K562 (cell line): ENCODE measurements around the gene B3GALT4. TPM values are rescaled to one million over a fixed set of nuclear protein-coding genes. Genes with fewer than 3 reads are reported as not detected.
A peak's percentile ranks its signal among the peaks of the same experiment; 100 is the strongest.

ENCODE experiments used
- DACH1 ChIP-seq: fragments of 450-650 bp; IDR thresholded peaks from 2 replicates; pipeline ENCODE4 v1.6.1; 2018; ENCODE audit not compliant: partially characterized antibody
- HDGF ChIP-seq: fragments of 450-650 bp; IDR thresholded peaks from 2 replicates; pipeline ENCODE4 v1.6.1; 2016
- JUND ChIP-seq, 2 experiments: IDR thresholded peaks; 2 replicates in 1 of 2; 3 replicates in 1 of 2; pipeline ENCODE4 v1.6.1; 2011; ENCODE audit warnings: borderline replicate concordance in 2 of 2, low read depth in 2 of 2, low read length in 2 of 2, improper control_type of control experiment in 1 of 2, missing biosample characterization in 1 of 2, missing genetic modification characterization in 1 of 2, missing genetic modification reagents in 1 of 2
- KDM2B ChIP-seq: fragments of 250-450 bp; sonication (Bioruptor Pico); IDR thresholded peaks from 2 replicates; pipeline ENCODE4 v1.8.0; 2021; ENCODE audit warnings: mild to moderate bottlenecking, moderate library complexity
- MEF2D ChIP-seq: conservative IDR thresholded peaks from 2 replicates; pipeline ENCODE4 v1.6.1; 2016; ENCODE audit warnings: low read depth, missing genetic modification characterization, missing compliant biosample characterization
- MTF1 ChIP-seq: fragments of 250-450 bp; sonication (Bioruptor Pico); IDR thresholded peaks from 2 replicates; pipeline ENCODE4 v1.9.0; 2021; ENCODE audit warnings: moderate library complexity, mild to moderate bottlenecking, inconsistent platforms, borderline replicate concordance
- MYNN ChIP-seq, 2 experiments: sonication (generic); formaldehyde crosslinking in 1 of 2; IDR thresholded peaks; 2 replicates each; pipeline versions ENCODE4 v1.5.0 to v1.6.1; 2016 to 2020; ENCODE audit warnings: antibody characterized with exemption in 1 of 2, missing genetic modification reagents in 1 of 2
- NCOA2 ChIP-seq, 2 experiments: fragments of 450-650 bp; IDR thresholded peaks; 2 replicates each; pipeline ENCODE4 v1.6.1; 2018; ENCODE audit warnings: mild to moderate bottlenecking in 2 of 2, moderate library complexity in 1 of 2; ENCODE audit not compliant: partially characterized antibody in 2 of 2
- NR3C1 ChIP-seq: sonication (generic); formaldehyde crosslinking; IDR thresholded peaks from 2 replicates; pipeline ENCODE4 v1.8.1; 2022; ENCODE audit warnings: missing genetic modification reagents
- POLR2G ChIP-seq: fragments of 200-400 bp; formaldehyde crosslinking; IDR thresholded peaks from 2 replicates; pipeline ENCODE4 v1.6.1; 2017; ENCODE audit warnings: low read depth, mild to moderate bottlenecking, antibody characterized with exemption, low read length, moderate library complexity
- PURB ChIP-seq: sonication (generic); formaldehyde crosslinking; IDR thresholded peaks from 2 replicates; pipeline ENCODE4 v1.9.0; 2021; ENCODE audit warnings: low read depth, mild to moderate bottlenecking, missing genetic modification reagents
- SREBF2 ChIP-seq: sonication (generic); formaldehyde crosslinking; IDR thresholded peaks from 2 replicates; pipeline ENCODE4 v1.4.0; 2020; ENCODE audit warnings: mild to moderate bottlenecking, missing genetic modification reagents
- YY1 ChIP-seq, 3 experiments: IDR thresholded peaks; 2 replicates each; pipeline ENCODE4 v1.6.1; 2011; ENCODE audit warnings: low read length in 2 of 3, mild to moderate bottlenecking in 2 of 3, moderate library complexity in 2 of 3, borderline replicate concordance in 1 of 3, control low read depth in 1 of 3, low read depth in 1 of 3; ENCODE audit not compliant: insufficient read depth in 3 of 3, insufficient replicate concordance in 2 of 3, control insufficient read depth in 1 of 3, insufficient read length in 1 of 3; ENCODE audit errors: extremely low read depth in 1 of 3
- ZNF780A ChIP-seq: fragments of 250-450 bp; sonication (Bioruptor Pico); IDR thresholded peaks from 2 replicates; pipeline ENCODE4 v1.5.0; 2021; ENCODE audit warnings: mild to moderate bottlenecking
- ZNF830 ChIP-seq: fragments of 250-450 bp; sonication (Bioruptor Pico); IDR thresholded peaks from 2 replicates; pipeline ENCODE4 v1.5.0; 2021; ENCODE audit warnings: mild to moderate bottlenecking
- polyA plus RNA-seq, 8 experiments: library from polyadenylated mRNA; depleted of rRNA in 4 of 8; stranded (reverse) in 5 of 8; unstranded in 3 of 8; fragments of >200 nt; fragmentation: Nextera tagmentation in 2 of 8; fragmentation: Illumina TruSeq in 1 of 8; extraction: Ambion mirVana in 2 of 8; extraction: Trizol in 1 of 8; gene quantifications; 2 replicates each; pipeline versions ENCODE4 v1.2.1 to v1.2.3, GENCODE V29; 2011 to 2014; ENCODE audit warnings: inconsistent platforms in 1 of 8, missing spikeins in 1 of 8
- total RNA-seq, 7 experiments: library from RNA; depleted of rRNA in 6 of 7; stranded (reverse); fragments of >200 nt in 6 of 7; fragmentation: Illumina TruSeq in 2 of 7; extraction: Trizol in 2 of 7; gene quantifications; 2 replicates each; pipeline versions ENCODE4 v1.2.1 to v1.2.3, GENCODE V29; 2011 to 2021; ENCODE audit warnings: low replicate concordance in 1 of 7
- TF ChIP-seq, protein P1 (sequence below): fragments of 450-650 bp; formaldehyde crosslinking; IDR thresholded peaks from 2 replicates; pipeline ENCODE4 v1.4.0; 2022; ENCODE audit warnings: missing genetic modification characterization
- TF ChIP-seq, protein P2 (sequence below): sonication (generic); formaldehyde crosslinking; IDR thresholded peaks from 2 replicates; pipeline ENCODE4 v1.8.1; 2023; ENCODE audit warnings: mild to moderate bottlenecking, missing genetic modification reagents
- TF ChIP-seq, protein P3 (sequence below): fragments of 250-450 bp; sonication (Bioruptor Pico); IDR thresholded peaks from 2 replicates; pipeline ENCODE4 v1.4.0; 2020
- TF ChIP-seq, protein P4 (sequence below): sonication (generic); formaldehyde crosslinking; IDR thresholded peaks from 2 replicates; pipeline ENCODE4 v1.8.0; 2022; ENCODE audit warnings: mild to moderate bottlenecking, missing genetic modification reagents

B3GALT4 gene
- total and polyA plus RNA-seq, 9 of the 15 experiments (the other 6 are each of a cell fraction or from before 2014, with no cell fraction given): 0.11 to 1.3 (median 0.53) TPM; not detected in 1

DNA sequence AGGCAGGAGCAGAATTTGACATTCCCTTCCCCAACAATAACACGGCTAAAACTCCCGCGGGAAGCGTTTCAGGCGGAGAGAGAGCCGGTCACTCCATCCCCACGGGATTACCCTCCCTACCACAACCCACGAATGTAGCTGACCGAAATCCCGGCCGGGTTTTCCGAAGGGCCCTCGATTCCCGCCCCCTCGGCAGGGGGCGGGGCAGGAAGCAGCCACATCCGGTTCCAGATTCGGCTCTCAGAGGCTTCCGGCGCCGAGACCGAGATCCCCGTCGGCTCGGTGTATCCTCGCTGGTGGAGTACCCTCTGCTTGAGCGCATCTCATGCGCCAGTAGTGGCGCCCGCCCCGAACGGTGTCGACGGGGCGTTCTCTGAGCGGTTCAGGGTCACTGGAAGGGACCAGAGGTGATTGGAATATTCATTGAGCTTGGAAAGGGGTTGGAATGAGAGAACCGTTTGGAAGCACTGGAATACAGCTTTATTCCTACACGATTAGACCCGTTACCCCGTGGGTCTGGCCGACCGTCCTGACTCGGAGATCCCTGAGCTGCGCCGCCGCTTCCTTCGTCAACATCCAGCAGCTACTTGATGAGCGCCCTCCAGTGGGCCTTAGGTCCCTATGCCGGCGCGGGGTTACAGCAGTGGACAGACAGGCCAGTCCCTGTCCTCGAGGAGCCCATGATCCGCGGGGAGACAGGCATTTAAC is 22.5 kb downstream of the B3GALT4 start (continued):
- TF ChIP-seq, protein P1, sequence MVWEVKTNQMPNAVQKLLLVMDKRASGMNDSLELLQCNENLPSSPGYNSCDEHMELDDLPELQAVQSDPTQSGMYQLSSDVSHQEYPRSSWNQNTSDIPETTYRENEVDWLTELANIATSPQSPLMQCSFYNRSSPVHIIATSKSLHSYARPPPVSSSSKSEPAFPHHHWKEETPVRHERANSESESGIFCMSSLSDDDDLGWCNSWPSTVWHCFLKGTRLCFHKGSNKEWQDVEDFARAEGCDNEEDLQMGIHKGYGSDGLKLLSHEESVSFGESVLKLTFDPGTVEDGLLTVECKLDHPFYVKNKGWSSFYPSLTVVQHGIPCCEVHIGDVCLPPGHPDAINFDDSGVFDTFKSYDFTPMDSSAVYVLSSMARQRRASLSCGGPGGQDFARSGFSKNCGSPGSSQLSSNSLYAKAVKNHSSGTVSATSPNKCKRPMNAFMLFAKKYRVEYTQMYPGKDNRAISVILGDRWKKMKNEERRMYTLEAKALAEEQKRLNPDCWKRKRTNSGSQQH (CRISPR knock-in tag): no peak
- TF ChIP-seq, protein P2, sequence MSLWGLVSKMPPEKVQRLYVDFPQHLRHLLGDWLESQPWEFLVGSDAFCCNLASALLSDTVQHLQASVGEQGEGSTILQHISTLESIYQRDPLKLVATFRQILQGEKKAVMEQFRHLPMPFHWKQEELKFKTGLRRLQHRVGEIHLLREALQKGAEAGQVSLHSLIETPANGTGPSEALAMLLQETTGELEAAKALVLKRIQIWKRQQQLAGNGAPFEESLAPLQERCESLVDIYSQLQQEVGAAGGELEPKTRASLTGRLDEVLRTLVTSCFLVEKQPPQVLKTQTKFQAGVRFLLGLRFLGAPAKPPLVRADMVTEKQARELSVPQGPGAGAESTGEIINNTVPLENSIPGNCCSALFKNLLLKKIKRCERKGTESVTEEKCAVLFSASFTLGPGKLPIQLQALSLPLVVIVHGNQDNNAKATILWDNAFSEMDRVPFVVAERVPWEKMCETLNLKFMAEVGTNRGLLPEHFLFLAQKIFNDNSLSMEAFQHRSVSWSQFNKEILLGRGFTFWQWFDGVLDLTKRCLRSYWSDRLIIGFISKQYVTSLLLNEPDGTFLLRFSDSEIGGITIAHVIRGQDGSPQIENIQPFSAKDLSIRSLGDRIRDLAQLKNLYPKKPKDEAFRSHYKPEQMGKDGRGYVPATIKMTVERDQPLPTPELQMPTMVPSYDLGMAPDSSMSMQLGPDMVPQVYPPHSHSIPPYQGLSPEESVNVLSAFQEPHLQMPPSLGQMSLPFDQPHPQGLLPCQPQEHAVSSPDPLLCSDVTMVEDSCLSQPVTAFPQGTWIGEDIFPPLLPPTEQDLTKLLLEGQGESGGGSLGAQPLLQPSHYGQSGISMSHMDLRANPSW (CRISPR knock-in tag): peak; percentile 88; the same call in 1 of the 2 replicates
- TF ChIP-seq HDGF (no peak), POLR2G (peak; percentile 95), MYNN (IDR thresholded peaks at IDR 0.05) (peak; percentile 51; the same call in 1 of the 2 replicates), MYNN (CRISPR knock-in tag; IDR thresholded peaks at IDR 0.05) (no peak), NR3C1 (no peak), DACH1 (peak; percentile 16), ZNF830 (CRISPR knock-in tag) (no peak), MEF2D (tag) (peak; percentile 15; the same call in 1 of the 2 replicates), PURB (CRISPR knock-in tag) (no peak), YY1 (IDR thresholded peaks at IDR 0.05; ENCODE audit: borderline replicate concordance in 1 of 3, control insufficient read depth in 1 of 3, extremely low read depth in 1 of 3, insufficient read depth in 3 of 3, insufficient read length in 1 of 3, insufficient replicate concordance in 2 of 3, low read depth in 1 of 3, low read length in 2 of 3) (peak in 2 of 3 experiments; percentile 41 to 58), MTF1 (CRISPR knock-in tag) (no peak), KDM2B (CRISPR knock-in tag) (peak; percentile 58; the same call in 1 of the 2 replicates), SREBF2 (CRISPR knock-in tag) (no peak), NCOA2 (IDR thresholded peaks at IDR 0.05; ENCODE audit: partially characterized antibody in 2 of 2) (no peak), JUND (IDR thresholded peaks at IDR 0.05; ENCODE audit: borderline replicate concordance, low read depth, low read length) (peak; percentile 54), JUND (tag; IDR thresholded peaks at IDR 0.05; ENCODE audit: borderline replicate concordance, low read depth, low read length) (peak; percentile 57; the same call in 2 of the 3 replicates), ZNF780A (peak; percentile 78; the same call in 1 of the 2 replicates)
- TF ChIP-seq, protein P3, sequence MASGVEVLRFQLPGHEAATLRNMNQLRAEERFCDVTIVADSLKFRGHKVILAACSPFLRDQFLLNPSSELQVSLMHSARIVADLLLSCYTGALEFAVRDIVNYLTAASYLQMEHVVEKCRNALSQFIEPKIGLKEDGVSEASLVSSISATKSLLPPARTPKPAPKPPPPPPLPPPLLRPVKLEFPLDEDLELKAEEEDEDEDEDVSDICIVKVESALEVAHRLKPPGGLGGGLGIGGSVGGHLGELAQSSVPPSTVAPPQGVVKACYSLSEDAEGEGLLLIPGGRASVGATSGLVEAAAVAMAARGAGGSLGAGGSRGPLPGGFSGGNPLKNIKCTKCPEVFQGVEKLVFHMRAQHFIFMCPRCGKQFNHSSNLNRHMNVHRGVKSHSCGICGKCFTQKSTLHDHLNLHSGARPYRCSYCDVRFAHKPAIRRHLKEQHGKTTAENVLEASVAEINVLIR (CRISPR knock-in tag): no peak
- TF ChIP-seq, protein P4, sequence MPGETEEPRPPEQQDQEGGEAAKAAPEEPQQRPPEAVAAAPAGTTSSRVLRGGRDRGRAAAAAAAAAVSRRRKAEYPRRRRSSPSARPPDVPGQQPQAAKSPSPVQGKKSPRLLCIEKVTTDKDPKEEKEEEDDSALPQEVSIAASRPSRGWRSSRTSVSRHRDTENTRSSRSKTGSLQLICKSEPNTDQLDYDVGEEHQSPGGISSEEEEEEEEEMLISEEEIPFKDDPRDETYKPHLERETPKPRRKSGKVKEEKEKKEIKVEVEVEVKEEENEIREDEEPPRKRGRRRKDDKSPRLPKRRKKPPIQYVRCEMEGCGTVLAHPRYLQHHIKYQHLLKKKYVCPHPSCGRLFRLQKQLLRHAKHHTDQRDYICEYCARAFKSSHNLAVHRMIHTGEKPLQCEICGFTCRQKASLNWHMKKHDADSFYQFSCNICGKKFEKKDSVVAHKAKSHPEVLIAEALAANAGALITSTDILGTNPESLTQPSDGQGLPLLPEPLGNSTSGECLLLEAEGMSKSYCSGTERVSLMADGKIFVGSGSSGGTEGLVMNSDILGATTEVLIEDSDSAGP: no peak
